GM19043 (cell line): ENCODE results near the gene C16orf92.
"Not testable (repeated sequence)": the region's sequence is repeated elsewhere in the genome, so short reads cannot be mapped to it uniquely, and the experiment has no call there.

Experiments
- ATAC-seq: cut with Tn5 transposase; IDR thresholded peaks from one replicate; pipeline ENCODE4 v1.9.1; 2021; ENCODE audit warnings: low read depth; ENCODE audit not compliant: unreplicated experiment

The C16orf92 gene

DNA sequence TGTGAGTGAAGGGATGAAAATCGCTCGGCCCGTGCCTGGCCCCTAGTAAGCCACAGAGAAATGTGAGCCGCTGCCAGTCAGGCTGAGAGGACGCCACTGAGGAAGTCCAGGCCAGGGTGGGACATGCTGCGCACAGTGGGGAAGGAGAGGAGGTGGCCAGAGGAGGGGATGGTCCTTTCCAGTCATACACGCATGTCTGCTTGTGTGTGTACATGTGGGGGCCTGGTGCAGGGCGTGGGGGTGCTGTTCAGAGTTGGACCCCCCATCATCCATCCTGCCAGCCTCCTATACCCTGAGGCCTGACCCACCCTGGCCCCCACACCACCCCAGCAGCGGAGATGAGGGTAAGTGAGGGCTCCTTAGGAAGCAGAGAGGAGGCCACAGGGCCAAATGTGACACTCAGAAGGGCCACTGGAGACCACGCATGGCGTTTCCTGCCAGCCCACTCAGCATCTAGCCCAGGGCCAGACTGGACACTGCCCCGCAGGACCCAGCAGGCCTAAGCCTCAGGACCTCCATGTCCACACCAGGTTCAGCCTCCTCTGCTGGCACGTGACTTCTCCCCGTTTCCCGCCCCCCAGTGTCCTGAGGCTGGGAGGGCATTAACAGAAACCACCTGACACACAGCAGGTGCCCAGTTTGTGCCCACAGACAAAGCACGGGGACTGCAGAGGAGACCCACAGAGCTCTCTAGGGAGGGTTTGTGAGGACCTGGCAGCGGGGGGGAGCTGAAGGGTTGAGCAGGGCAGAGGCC, 19.2 kb upstream of the C16orf92 start:
- no peak for ATAC-seq

DNA sequence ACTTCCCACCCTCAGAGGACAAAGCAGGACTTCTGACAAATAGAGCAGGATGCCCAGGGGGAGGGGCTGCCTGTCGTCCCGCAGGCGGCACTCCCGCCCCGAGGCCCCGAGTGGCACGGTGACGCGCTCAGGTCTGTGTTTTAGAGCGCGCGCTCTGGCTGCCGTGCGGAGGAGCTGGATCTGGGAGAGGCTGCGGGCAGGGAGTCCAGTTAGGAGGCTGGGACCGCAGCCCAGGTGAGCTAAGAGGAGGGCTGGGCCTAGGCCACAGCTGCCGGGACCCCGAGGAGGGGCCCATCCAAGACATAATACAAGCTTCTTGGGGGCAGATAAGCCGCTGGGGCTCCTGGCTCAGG, 18.6 kb upstream of the C16orf92 start:
- no peak for ATAC-seq

DNA sequence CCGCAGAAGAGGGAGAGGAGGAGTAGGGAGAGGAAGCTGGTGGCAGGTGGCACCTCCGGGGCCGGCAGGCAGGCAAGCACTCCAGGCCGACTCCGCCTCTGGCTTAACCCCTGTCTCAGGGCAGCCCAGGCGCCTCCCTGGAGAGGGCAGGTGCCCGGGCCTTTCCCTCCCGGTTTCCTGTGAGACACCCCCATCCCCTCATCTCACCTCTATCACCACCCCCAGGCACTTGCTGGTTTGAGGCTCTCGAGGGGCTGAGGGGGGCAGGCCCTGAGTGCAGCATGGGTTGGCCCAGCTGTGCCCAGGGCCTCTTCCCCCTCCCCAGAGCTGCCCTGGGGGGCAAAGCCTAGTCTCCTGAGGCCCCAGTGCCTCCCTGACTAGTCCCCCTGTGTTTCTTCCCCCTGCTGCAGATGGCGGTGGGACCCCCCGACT, 18.2 kb upstream of the C16orf92 start:
- no peak for ATAC-seq

DNA sequence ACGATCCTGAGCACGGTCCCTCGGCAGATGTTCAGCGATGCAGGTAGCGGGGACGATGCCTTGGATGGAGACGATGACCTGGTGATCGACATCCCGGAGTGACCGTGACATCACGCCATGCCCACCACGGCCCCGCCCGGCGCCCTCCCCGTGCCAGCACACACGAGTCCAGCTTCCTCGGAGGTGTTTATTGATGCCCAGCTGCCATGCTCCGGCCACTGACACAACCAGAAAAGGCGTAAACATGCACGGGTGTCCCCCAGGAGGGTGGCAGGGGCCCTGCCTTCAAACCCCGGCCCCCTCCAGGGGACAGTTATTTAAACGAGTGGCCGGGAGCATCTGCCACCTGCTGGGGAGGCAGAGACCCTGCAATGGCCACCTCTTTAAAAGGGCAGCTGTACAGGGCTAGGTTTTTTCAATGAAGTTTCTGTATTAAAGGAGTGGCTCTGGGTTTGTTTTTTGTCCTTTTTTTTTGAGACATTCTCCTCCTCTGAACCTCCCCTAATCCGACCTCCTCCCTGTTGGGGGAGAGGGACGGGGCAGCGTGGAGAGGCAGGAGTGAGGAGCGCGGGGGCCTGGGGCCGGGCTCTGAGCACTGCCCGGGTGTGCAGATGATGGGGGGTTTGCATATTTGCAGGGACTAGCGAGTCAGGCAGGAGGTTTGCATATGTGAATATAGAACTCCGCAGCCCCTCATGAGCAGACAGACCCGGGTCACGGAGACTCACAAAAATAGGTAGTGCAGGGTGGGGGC, 17.5 kb upstream of the C16orf92 start:
- ATAC-seq, result no peak

DNA sequence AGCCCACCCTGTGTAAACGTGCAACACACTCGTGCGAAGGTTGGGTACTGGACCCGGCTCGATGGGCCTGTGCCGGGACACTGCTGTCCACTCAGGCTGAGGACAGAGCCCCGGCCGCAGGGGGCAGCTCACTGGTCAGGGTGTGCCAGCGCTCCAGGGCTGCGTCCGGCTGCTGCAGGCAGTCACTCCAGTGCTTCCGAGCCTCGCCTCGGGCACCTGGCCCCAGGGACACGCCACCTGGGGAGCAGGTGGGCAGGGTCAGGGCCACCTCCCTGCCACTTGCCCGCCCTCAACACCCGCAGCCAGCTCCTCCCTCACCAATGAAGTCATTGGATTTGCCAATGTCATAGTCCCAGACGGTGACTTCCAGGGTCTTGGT, 16.9 kb upstream of the C16orf92 start:
- no peak for ATAC-seq

DNA sequence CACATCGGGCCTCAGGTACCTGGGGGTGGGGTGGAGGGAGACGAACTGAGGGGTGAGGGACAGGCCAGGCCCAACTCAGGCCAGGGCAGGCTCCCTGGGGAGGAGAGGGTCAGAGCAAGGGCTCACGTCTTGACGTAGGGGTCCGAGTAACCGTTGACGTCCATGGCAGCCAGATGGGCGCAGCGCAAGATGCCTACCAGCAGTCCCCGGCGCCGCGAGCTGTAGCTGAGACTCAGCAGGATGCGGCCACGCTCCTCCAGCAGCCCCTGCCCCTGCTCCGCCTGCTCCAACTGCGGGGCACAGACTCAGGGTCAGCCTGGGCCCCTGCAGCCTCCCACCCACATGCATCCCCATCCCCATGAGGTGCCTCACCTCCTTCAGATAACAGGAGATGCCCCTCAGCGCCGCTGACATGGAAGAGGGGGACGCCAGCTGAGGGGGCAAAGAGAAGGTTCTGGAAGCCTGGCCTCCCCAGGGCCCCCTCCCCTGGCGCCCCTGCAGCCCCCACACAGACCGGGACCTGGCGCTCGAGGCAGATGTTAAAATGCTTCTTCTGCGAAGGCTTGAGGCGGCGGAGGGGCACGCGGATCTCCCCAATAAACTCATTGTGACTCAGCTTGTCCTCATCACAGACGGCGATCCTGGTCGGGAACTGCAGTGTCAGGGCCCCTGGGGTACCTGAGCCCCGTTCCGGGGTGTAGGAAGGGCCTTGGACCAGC, 16.2 kb upstream of the C16orf92 start:
- ATAC-seq, result no peak

DNA sequence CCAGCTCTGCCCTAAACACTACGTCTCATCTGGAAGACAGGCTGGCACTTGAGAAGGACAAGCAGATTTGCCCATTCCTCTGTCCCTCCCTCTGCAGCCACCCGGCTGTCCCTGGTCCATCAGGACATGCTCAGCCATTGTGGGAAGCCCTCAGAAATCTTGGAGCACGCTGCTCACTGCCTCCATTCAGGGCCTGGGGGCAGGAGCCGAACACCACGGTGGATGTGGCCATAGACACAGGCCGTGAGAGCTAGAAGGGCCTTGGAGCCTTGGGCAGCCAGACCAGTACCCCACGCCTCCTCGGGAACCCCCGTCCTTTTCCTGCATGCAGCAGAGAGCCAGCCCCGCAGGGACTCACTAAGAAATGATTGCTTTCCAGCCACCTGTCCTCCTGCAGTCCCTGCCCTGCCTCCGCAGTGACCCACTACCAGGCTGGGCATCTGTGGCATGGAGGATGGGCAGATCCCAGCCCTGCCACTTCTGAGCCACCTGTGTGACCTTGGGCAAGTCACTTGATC, 15.6 kb upstream of the C16orf92 start:
- ATAC-seq, result no peak

DNA sequence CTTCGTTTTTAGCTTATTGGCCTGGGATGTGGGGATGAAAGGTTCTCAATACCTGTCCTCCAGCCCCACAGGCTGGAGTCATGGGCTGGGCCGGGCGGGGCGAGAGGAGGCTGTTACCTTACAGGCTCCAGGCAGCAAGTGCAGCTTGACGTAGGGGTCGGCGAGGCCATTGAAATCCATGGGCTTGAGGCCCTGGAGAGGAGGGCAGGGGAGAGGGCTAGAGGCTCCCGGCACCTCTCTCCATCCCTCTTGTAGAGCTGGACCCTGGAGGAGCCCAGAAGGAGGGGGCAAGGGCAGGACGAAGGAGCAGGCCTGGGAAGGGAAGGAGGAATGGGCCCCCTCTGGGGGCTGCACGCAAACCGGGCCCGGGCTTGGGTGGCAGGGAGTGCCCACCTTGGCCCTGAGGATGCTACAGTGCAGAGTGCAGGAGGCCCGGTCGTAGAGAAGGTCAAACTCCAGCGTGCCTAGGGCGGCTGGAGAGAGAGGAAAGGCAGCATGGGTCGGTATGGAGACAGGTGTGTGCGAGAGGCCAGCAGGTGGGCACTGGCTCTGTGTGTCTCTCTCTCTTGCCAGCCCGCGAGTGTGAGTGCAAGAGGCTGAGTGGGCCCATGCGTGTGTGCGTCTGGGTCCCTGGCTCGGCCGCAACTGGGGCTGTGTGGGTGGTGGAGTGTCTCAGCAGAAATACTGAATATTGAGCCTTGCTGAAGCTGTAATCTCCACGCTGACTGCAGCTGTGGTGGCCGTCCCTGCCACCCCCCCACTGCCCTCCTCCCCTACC, 13.7 kb upstream of the C16orf92 start:
- no peak for ATAC-seq

DNA sequence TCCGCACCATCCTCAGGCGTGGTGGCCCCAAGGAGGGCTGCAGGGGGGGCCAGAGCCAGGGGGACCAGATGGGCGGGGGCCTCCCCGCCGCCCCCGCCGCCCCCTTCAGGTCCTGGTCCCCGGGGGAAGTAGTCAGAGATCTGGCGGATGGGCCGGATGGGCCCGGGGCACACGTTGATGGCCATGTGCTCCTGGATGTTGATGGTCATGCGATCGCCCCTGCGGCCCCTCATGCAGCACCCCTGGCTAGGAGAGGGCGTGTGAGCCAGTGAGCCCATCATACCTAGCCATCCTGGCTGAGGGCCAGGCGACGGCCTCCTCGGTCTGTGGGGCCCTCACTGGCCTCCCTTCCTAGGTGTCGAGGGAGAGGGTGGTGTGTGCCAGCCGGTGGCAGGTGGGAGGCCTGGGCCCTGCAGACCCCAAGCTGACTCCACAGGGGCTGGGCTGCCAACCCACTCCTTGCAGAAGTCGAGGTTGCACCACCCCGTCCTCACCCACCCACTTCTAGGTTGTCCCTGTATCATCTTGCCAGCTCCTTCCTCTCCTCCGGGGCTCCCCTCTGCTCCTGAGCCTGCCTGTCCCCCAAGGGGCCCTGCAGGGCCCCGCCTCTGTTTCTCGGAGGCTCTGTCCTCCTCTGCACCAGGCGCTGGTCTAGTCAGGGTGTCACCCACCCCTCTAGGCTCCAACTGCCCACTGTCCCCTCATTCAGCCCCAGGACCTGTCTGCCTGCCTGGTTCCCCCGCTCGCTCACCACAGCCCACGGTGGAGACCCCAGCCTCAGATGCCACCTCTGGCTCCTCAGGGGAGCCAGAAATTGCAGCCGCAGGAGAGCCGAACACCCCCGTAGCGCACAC, 12.8 kb upstream of the C16orf92 start:
- no peak for ATAC-seq

DNA sequence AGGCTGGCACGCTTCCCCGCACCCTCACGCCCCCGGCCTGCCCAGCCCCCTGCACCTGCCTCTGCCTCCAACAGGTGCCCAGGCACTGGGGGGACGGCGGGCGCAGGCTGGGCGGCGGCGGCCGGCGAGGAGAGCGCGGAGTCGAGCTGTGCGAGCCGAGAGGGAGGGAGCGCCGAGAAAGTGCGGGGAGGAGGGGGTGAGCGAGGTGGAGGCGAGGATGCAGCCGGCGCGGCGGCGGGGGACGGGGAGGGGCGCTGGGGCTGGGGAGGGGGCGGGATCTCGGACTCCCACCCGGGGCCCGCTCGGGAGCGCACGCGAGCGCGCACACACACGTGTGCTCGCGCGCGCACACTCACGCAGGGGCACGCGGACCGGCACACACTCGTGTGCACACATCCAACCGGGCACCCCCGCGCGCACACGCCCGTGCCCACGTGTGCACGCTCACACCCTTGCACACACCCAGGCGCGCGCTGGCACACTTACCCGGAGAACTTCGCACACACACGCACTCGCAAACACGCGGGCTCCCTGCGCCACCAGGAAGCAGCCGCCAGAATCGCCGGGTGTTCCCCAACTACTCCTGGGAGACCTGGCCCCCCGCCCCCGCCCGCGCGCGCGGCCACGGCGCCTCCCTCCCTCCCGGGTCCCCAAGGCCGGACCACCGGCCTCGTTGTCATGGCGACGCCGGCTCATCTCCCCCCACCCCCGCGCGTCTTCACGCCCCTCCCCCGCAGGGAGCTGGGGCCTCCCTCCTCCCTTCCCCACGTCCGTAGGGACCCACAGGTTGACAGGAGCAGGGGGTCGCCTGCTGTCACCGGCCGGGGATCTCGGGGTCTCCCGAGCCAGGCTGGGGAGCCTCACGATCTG, 11.9 kb upstream of the C16orf92 start, which contains the start of gene DOC2A:
Gene DOC2A (minus strand): TSS at position 184 of the 870 bp plus-strand sequence. CDS start 805 bp downstream, outside the sequence.
- ATAC-seq, result no peak

DNA sequence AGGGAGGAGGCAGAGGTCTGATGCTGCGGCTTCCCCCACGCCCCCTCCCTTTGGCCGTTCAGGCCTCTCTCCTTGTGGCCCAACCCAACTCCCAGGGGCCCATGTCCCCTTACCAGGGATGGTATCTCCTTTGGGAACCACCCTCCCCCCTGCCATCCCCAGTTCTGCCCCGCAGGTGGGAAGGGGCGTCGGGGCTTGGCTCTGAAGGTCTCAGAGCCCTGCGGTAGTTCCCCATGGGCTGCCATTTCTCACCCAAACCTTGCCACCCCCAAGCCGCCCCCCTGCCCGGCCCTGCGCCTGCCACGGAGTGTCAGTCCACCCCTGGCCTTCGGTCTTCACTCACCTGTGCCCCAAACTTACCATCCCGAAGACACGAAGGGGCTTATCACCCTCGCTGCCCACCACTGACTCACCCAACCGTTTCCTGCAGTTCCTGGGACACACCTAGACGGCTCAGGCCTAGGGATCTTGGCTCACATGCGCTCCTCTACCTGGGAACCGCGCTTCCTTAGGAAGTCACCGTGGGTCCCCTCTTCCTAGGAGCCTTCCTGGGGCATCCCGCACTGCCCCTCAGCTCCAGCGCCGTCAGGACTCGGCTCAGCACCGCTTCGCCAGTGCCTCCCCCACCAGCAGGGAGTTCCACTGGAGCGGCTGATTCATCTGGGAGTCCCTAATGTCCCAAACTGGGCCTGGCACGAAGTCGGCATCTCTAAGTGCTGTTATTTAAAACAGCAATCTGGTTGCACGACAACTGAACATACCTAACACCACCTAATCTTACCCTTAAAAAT, 11.1 kb upstream of the C16orf92 start:
- ATAC-seq, result no peak

DNA sequence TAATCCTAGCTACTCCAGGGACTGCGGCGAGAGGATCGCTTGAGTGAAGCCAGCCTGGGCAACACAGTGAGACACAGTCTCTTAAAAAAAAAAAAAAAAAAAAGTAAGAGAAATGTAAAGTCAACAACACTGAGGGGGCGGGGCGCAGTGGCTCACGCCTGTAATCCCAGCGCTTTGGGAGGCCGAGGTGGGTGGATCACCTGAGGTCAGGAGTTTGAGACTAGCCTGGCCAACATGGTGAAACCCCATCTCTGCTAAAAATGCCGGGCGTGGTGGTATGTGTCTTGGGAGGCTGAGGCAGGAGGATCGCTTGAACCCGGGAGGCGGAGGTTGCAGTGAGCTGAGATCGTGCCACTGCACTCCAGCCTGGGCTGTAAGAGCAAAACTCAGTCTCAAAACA, 10.4 kb upstream of the C16orf92 start:
- ATAC-seq, result not testable (repeated sequence)

DNA sequence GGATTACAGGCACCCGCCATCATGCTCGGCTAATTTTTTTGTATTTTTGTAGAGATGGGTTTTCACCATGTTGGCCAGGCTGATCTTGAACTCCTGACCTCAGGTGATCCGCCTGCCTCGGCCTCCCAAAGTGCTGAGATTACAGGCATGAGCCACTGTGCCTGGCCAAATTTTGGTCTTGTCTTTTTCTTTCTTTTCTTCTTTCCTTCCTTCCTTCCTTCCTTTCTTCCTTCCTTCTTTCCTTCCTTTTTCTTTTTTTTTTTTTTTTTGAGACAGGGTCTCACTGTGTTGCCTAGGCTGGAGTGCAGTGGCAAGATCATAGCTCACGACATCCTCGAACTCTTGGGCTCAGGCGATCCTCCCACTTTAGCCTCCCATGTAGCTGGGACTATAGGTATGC, 7.5 kb upstream of the C16orf92 start:
- ATAC-seq, result not testable (repeated sequence)

DNA sequence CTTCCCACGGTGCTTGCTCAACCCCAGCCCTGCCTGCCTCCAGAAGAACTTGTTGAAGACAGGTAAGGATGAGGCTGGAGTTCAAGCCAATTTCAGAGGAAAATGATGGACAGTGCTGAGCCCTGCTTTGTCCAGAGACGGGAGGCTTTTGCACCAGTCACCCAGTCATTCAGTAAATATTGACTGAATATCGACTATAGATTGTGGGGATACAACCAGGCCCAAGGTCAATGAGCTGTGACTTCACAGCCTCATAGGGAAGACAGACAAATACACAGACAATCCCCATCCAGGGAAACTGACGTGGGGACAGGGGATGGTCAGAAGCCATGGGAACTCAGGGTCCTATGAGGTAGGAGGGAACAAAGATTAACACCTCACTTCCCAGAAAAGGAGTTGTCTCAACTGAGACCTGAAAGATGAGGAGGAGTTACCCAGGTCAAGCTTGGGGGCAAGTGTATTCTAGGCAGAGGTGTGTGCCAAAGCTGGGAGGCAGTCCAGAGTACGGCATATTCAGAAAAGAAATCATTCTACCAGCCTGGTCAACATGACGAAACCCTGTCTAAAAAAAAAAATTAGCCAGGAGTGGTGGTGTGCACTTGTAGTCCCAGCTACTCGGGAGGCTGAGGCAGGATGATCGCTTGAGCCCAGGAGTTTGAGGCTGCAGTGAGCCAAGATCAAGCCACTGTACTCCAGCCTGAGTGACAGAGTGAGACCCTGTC, 6.3 kb upstream of the C16orf92 start:
- ATAC-seq, result no peak

DNA sequence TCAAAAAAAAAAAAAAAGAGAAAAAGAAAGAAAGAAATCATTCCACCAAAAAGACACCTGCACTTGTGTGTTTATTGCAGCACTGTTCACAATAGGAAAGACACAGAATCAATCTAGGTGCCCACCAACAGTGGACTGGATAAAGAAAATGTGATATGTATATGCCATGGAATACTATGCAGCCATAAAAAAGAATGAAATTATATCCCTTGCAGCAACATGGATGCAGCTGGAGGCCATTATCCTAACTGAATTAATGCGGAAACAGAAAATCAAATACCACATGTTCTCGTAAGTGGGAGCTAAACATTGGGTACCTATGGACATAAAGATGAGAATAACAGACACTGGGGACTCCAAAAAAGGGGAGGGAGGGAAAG, 5.7 kb upstream of the C16orf92 start:
- ATAC-seq, result no peak

DNA sequence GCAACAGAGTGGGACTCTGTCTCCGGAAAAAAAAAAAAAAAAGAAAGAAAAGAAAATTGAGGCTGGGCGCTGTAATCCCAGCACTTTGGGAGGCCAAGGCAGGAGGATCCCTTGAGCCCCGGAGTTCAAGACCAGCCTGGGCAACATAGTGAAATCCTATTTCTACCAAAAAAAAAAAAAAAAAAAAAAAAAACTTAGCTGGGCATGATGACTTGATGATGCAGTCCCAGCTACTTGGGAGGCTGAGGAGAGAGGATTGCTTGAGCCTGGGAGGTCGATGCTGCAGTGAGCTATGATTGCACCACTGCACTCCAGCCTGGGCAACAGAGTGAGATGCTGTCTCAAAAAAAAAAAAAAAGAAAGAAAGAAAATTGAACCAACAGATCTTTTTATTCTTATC, 5.1 kb upstream of the C16orf92 start:
- ATAC-seq, result not testable (repeated sequence)

DNA sequence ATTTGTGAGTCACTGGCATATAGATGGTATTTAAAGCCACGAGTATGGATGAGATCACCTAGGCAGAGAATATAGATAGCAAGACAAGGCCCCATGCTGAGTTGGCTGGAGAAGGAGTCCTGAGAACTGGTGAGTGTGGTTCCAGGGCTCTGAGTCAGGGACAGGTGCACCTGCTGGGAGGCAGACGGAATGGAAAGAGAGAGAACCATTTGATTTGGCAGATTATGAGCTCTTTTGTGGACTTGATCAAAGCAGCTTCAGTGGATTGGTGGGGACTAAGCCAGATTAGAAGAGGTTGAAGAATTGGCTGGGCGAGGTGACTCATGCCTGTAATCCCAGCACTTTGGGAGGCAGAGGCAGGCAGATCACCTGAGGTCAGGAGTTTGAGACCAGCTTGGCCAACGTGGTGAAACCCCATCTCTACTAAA, 4.3 kb upstream of the C16orf92 start:
- no peak for ATAC-seq
